ENCODE results near the gene PPFIBP1. TPM values are rescaled to one million over a fixed set of nuclear protein-coding genes. Genes with fewer than 3 reads are reported as not detected.

PPFIBP1 gene
- total and polyA plus RNA-seq, 2 of the 13 experiments (the other 11 are each of a cell fraction or from before 2014, with no cell fraction given) = 16.2 to 21.8 TPM

DNA sequence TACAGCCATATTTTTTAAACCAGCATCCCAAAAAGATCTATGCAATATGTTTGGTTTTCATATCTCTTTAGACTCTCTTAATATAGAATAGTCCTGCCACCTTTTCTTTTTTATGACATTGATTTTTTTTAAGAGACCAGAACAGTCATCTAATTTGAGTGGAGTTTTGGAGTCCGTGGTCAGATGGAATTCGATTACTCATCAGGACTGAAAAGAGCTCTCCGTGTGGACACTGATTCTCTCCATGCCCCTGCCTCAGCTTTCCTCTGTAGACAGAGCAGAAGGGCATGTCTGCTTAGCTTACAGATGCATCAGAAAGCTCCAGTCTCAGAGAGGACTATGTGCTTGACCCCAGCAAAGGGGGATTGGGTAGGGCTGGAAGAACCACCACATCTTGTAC, 49.7 kb upstream of the PPFIBP1 start (continued):
- TF ChIP-seq ZNF562 (CRISPR knock-in tag; IDR thresholded peaks at IDR 0.05; ENCODE audit: borderline replicate concordance) (no peak), PAXIP1 (CRISPR knock-in tag; conservative IDR thresholded peaks at IDR 0.05) (no peak), HDAC1 (CRISPR knock-in tag; IDR thresholded peaks at IDR 0.05) (no peak), KLF15 (CRISPR knock-in tag; IDR thresholded peaks at IDR 0.05; ENCODE audit: borderline replicate concordance) (no peak)
- TF ChIP-seq, protein P1, sequence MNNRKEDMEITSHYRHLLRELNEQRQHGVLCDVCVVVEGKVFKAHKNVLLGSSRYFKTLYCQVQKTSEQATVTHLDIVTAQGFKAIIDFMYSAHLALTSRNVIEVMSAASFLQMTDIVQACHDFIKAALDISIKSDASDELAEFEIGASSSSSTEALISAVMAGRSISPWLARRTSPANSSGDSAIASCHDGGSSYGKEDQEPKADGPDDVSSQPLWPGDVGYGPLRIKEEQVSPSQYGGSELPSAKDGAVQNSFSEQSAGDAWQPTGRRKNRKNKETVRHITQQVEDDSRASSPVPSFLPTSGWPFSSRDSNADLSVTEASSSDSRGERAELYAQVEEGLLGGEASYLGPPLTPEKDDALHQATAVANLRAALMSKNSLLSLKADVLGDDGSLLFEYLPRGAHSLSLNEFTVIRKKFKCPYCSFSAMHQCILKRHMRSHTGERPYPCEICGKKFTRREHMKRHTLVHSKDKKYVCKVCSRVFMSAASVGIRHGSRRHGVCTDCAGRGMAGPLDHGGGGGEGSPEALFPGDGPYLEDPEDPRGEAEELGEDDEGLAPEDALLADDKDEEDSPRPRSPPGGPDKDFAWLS (CRISPR knock-in tag; IDR thresholded peaks at IDR 0.05; ENCODE audit: borderline replicate concordance) = no peak

DNA sequence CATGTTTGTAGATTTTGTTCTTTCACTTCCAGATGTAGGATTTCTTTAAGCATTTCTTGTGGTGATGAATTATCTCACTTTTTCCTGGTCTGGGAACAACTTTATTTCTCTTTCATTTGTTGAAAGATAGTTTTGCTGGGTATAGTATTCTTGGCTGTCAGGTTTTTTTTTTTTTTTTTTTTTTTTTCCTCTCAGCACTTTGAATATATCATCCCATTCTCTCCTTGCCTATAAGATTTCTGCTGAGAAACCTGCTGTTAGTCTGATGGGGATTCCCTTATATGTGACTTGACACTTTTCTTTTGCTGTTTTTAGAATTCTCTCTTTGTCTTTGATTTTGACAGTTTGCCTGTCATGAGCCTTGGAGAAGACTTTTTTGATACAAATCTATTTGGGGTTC, 47.0 kb upstream of the PPFIBP1 start:
- no peak overlapping the region for H3K9ac ChIP-seq (ENCODE audit: insufficient read depth, low read depth, low read length)
- H3K27me3 ChIP-seq (ENCODE audit: control insufficient read depth in 1 of 2, insufficient read depth in 2 of 2, low read length in 2 of 2) = no peaks in the 10 kb centered on the region
- H2AFZ ChIP-seq (ENCODE audit: low read length) = no peak overlapping the region
- no peak for TF ChIP-seq ZNF468 (CRISPR knock-in tag; IDR thresholded peaks at IDR 0.05)
- peak; percentile 35; the same call in 1 of the 2 replicates for TF ChIP-seq ZFP1 (CRISPR knock-in tag; IDR thresholded peaks at IDR 0.05)
- H3K4me2 ChIP-seq (ENCODE audit: low read depth, low read length) = no peak overlapping the region
- no peak overlapping the region for H3K27ac ChIP-seq (ENCODE audit: extremely low read length, insufficient read depth, low read length)
- H3K79me2 ChIP-seq (ENCODE audit: insufficient read depth, low read length) = no peaks in the 10 kb centered on the region
- H4K20me1 ChIP-seq (ENCODE audit: insufficient read depth, low read length) = no peaks in the 10 kb centered on the region
- no peak for DNase-seq (ENCODE audit: low spot score)
- H3K36me3 ChIP-seq (replicated peaks in 1 of 2; ENCODE audit: control insufficient read depth in 1 of 2, insufficient read depth in 2 of 2, low read length in 2 of 2) = no peaks in the 10 kb centered on the region
- POLR2A ChIA-PET = no interaction called here
- ATAC-seq = no peak
- intact Hi-C loops (cut with micrococcal nuclease; ENCODE audit: unreplicated experiment) (no loop called here), in situ Hi-C loops (cut with HindIII; ENCODE audit: extremely low pct_ligation_motif_present, low pct_unique_long_range_greater_than_20kb) (no loop called here)
- H3K4me3 ChIP-seq (replicated peaks in 1 of 3; ENCODE audit: insufficient read depth in 1 of 3, low read depth in 2 of 3, low read length in 3 of 3) = no peak overlapping the region
- no peak for FAIRE-seq
- no peaks in the 10 kb centered on the region for H3K4me1 ChIP-seq (ENCODE audit: insufficient read depth, low read length)
- no TSS peak for BruUV-seq (replicated peaks)
- H3K9me3 ChIP-seq (ENCODE audit: low read length) = peaks cover 28% of the 10 kb centered on the region
- CTCF ChIA-PET (ENCODE audit: low intra/inter-chr PET ratio, low total read pairs) = no interaction called here
